GM18498 (cell line): ENCODE measurements around the gene MFAP2.

Experiments used
- ATAC-seq: cut with Tn5 transposase; IDR thresholded peaks from one replicate; pipeline ENCODE4 v1.9.1; 2021; ENCODE audit warnings: mild to moderate bottlenecking, moderate library complexity; ENCODE audit not compliant: unreplicated experiment

Gene MFAP2

GRCh38 chr1:17008208-17008855, 27.9 kb upstream of the MFAP2 start:
- ATAC-seq, result no peak

- no peak for ATAC-seq
Measured at GRCh38 chr1:17007121-17007520, 26.7 kb upstream of the MFAP2 start.

GRCh38 chr1:17005365-17005740, 24.9 kb upstream of the MFAP2 start:
- no peak for ATAC-seq

- no peak for ATAC-seq
Measured at GRCh38 chr1:17004466-17005364, 24.3 kb upstream of the MFAP2 start.

- ATAC-seq, result no peak
Measured at GRCh38 chr1:17002524-17002902, 22.1 kb upstream of the MFAP2 start.

GRCh38 chr1:17001760-17002523, 21.5 kb upstream of the MFAP2 start:
- ATAC-seq, result no peak

- no peak for ATAC-seq
Measured at GRCh38 chr1:16999863-17000262, 19.4 kb upstream of the MFAP2 start.

GRCh38 chr1:16998589-16998988, 18.2 kb upstream of the MFAP2 start:
- ATAC-seq, result no peak

GRCh38 chr1:16996845-16997244, 16.4 kb upstream of the MFAP2 start:
- ATAC-seq, result no peak

GRCh38 chr1:16993521-16994038, 13.2 kb upstream of the MFAP2 start:
- no peak for ATAC-seq

GRCh38 chr1:16992675-16993074, 12.3 kb upstream of the MFAP2 start:
- ATAC-seq, result no peak

- ATAC-seq, result no peak
Measured at GRCh38 chr1:16992102-16992501, 11.7 kb upstream of the MFAP2 start.

GRCh38 chr1:16991571-16991970, 11.2 kb upstream of the MFAP2 start:
- no peak for ATAC-seq

GRCh38 chr1:16989676-16990391, 9.4 kb upstream of the MFAP2 start:
- no peak for ATAC-seq

GRCh38 chr1:16988210-16988609, 7.8 kb upstream of the MFAP2 start:
- ATAC-seq, result no peak

GRCh38 chr1:16986962-16987361, 6.5 kb upstream of the MFAP2 start:
- no peak for ATAC-seq

- no peak for ATAC-seq
Measured at GRCh38 chr1:16986560-16986959, 6.1 kb upstream of the MFAP2 start.

GRCh38 chr1:16986113-16986512, 5.7 kb upstream of the MFAP2 start:
- no peak for ATAC-seq

GRCh38 chr1:16984717-16985116, 4.3 kb upstream of the MFAP2 start:
- ATAC-seq, result no peak

GRCh38 chr1:16983649-16984048, 3.2 kb upstream of the MFAP2 start:
- no peak for ATAC-seq

GRCh38 chr1:16982902-16983301, 2.5 kb upstream of the MFAP2 start:
- ATAC-seq, result no peak
